CD4-positive, alpha-beta T cell treated with Interleukin-1 beta for 1 hour (primary cell): ENCODE measurements around the gene ITGB3.
"Not testable (repeated sequence)": the region's sequence is repeated elsewhere in the genome, so short reads cannot be mapped to it uniquely, and the experiment has no call there.

ENCODE experiments used
- DNase-seq, 2 donors: peaks; one replicate each; pipeline ENCODE4 v3.0.0-alpha.2; 2020 to 2022

The ITGB3 gene

GRCh38 chr17:47223460-47223859 is 30.2 kb upstream of the ITGB3 start:
- no peak for DNase-seq

GRCh38 chr17:47224077-47224476 is 29.6 kb upstream of the ITGB3 start:
- DNase-seq, result not testable (repeated sequence)

GRCh38 chr17:47224966-47225365 is 28.7 kb upstream of the ITGB3 start:
- no peak for DNase-seq

- no peak for DNase-seq
Measured at GRCh38 chr17:47225436-47225858, 28.2 kb upstream of the ITGB3 start.

GRCh38 chr17:47225911-47226688 is 27.5 kb upstream of the ITGB3 start:
- DNase-seq, result no peak

- DNase-seq, result no peak
Measured at GRCh38 chr17:47227862-47228261, 25.8 kb upstream of the ITGB3 start.

- DNase-seq, result peak; percentile 70 to 72
Measured at GRCh38 chr17:47229535-47230443, 23.8 kb upstream of the ITGB3 start.

GRCh38 chr17:47230864-47231263 is 22.8 kb upstream of the ITGB3 start:
- no peak for DNase-seq

- DNase-seq, result no peak
Measured at GRCh38 chr17:47231334-47231733, 22.3 kb upstream of the ITGB3 start.

- DNase-seq, result no peak
Measured at GRCh38 chr17:47231866-47232265, 21.8 kb upstream of the ITGB3 start.

- no peak for DNase-seq
Measured at GRCh38 chr17:47232465-47232864, 21.2 kb upstream of the ITGB3 start.

GRCh38 chr17:47235506-47235905 is 18.1 kb upstream of the ITGB3 start:
- DNase-seq, result no peak

- DNase-seq, result no peak
Measured at GRCh38 chr17:47235923-47236322, 17.7 kb upstream of the ITGB3 start.

GRCh38 chr17:47237841-47238240 is 15.8 kb upstream of the ITGB3 start:
- DNase-seq, result no peak

GRCh38 chr17:47238321-47239010 is 15.2 kb upstream of the ITGB3 start:
- no peak for DNase-seq

GRCh38 chr17:47239619-47239966 is 14.0 kb upstream of the ITGB3 start:
- DNase-seq, result no peak

- no peak for DNase-seq
Measured at GRCh38 chr17:47239967-47240651, 13.5 kb upstream of the ITGB3 start.

- no peak for DNase-seq
Measured at GRCh38 chr17:47240806-47241205, 12.8 kb upstream of the ITGB3 start.

GRCh38 chr17:47242648-47243047 is 11.0 kb upstream of the ITGB3 start:
- no peak for DNase-seq

GRCh38 chr17:47243737-47244598 is 9.7 kb upstream of the ITGB3 start:
- no peak for DNase-seq

- no peak for DNase-seq
Measured at GRCh38 chr17:47244697-47245096, 8.9 kb upstream of the ITGB3 start.

- no peak for DNase-seq
Measured at GRCh38 chr17:47246120-47246519, 7.5 kb upstream of the ITGB3 start.
